Measurements from ENCODE around the gene CFAP92.

Gene CFAP92

GRCh38 chr3:128864351-128864811 lies 129.5 kb downstream of the CFAP92 start:
- DNase-seq, result no peak

DNA sequence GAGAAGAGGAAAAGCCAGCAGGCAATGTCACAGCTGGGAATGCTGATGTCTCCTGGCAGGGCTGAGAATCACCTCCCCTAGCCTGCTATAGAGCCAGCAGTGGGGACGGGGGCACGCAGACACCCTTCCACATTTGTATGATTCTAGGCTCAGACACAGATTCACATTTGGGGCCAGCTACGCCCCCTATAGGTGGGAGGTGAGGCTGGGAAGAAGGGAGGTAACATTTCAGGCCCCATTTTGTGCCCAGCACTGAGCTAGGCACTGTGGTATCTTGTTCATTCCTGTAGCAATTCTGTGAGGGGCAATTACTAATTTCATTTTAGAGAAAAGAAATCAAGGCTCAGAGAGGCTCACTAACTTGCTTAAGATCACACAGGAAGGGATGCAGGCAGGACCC lies 130.3 kb downstream of the CFAP92 start:
- DNase-seq, result no peak

DNA sequence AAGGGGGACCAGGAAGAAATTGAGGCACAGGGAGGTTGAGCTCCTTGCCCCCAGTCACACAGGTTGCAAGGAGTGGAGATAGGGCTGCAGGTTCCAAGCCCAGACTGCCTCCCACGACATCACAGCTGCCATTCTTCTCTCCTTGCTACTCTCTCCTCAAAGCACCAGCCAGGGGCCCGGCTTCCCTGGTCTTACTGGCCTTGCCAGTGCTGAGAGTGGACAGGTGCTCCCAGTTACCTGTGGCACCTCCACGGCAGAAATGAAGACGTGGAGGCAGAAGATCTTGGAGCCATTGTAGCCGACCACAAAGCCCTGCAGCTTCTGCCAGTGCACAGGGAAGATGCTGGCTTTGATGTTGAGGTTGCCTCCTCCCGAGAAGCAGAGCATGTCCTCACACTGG lies 132.4 kb downstream of the CFAP92 start:
- no peak for DNase-seq

All from SHP77 treated with DMSO at 0.1 percent for 48 hours (cell line).